HEK293T (cell line): ENCODE data around the gene VIPR2.

Experiments used
- CTCF ChIA-PET: fragments of 350-600 bp; formaldehyde crosslinking; extraction: SDS; loops from one replicate; lab custom pipeline; 2021; ENCODE audit warnings: antibody characterized with exemption, inconsistent platforms; lab: Yijun Ruan, JAX
- POLR2A ChIA-PET: fragments of 350-600 bp; formaldehyde crosslinking; extraction: SDS; loops from one replicate; lab custom pipeline; 2020; ENCODE audit warnings: antibody characterized with exemption, inconsistent platforms; lab: Yijun Ruan, JAX
- DNase-seq: peaks from one replicate; pipeline ENCODE4 v3.0.0; 2012; ENCODE audit warnings: mixed read lengths; ENCODE audit errors: extremely low spot score
- ARNT ChIP-seq: fragments of 450-650 bp; IDR thresholded peaks from 2 replicates; pipeline ENCODE4 v1.6.1; 2017; ENCODE audit warnings: mild to moderate bottlenecking
- BHLHE40 ChIP-seq: fragments of 450-650 bp; IDR thresholded peaks from 2 replicates; pipeline ENCODE4 v1.6.1; 2016; ENCODE audit warnings: mild to moderate bottlenecking, moderate library complexity, borderline replicate concordance
- CTBP1 ChIP-seq: fragments of 450-650 bp; IDR thresholded peaks from 2 replicates; pipeline ENCODE4 v1.6.1; 2016; ENCODE audit warnings: borderline replicate concordance
- ELF4 ChIP-seq: fragments of 450-650 bp; IDR thresholded peaks from 2 replicates; pipeline ENCODE4 v1.6.1; 2017; ENCODE audit warnings: antibody characterized with exemption
- FOXA1 ChIP-seq: fragments of 450-650 bp; IDR thresholded peaks from 2 replicates; pipeline ENCODE4 v1.6.1; 2016; ENCODE audit warnings: mild to moderate bottlenecking
- FOXK2 ChIP-seq: fragments of 450-650 bp; IDR thresholded peaks from 2 replicates; pipeline ENCODE4 v1.6.1; 2016; ENCODE audit warnings: mild to moderate bottlenecking
- FOXM1 ChIP-seq: fragments of 450-650 bp; IDR thresholded peaks from 2 replicates; pipeline ENCODE4 v1.6.1; 2017; ENCODE audit warnings: mild to moderate bottlenecking, borderline replicate concordance
- HDGF ChIP-seq: fragments of 450-650 bp; IDR thresholded peaks from 2 replicates; pipeline ENCODE4 v1.6.1; 2017; ENCODE audit warnings: antibody characterized with exemption, borderline replicate concordance
- L3MBTL2 ChIP-seq: fragments of 450-650 bp; conservative IDR thresholded peaks from 2 replicates; pipeline ENCODE4 v1.6.1; 2016; ENCODE audit warnings: mild to moderate bottlenecking
- LEF1 ChIP-seq: fragments of 450-650 bp; IDR thresholded peaks from 2 replicates; pipeline ENCODE4 v1.6.1; 2017; ENCODE audit warnings: mild to moderate bottlenecking, borderline replicate concordance
- NFRKB ChIP-seq: fragments of 450-650 bp; IDR thresholded peaks from 2 replicates; pipeline ENCODE4 v1.6.1; 2016; ENCODE audit warnings: mild to moderate bottlenecking, moderate library complexity
- SP1 ChIP-seq: fragments of 450-650 bp; IDR thresholded peaks from 2 replicates; pipeline ENCODE4 v1.6.1; 2017
- SUZ12 ChIP-seq: fragments of 450-650 bp; IDR thresholded peaks from 2 replicates; pipeline ENCODE4 v1.6.1; 2016; ENCODE audit warnings: mild to moderate bottlenecking
- TARDBP ChIP-seq: fragments of 450-650 bp; IDR thresholded peaks from 2 replicates; pipeline ENCODE4 v1.6.1; 2016
- ZNF384 ChIP-seq: fragments of 450-650 bp; IDR thresholded peaks from 2 replicates; pipeline ENCODE4 v1.6.1; 2016
- TF ChIP-seq, protein P1 (sequence below): fragments of 450-650 bp; IDR thresholded peaks from 2 replicates; pipeline ENCODE4 v1.6.1; 2016

The VIPR2 gene

DNA sequence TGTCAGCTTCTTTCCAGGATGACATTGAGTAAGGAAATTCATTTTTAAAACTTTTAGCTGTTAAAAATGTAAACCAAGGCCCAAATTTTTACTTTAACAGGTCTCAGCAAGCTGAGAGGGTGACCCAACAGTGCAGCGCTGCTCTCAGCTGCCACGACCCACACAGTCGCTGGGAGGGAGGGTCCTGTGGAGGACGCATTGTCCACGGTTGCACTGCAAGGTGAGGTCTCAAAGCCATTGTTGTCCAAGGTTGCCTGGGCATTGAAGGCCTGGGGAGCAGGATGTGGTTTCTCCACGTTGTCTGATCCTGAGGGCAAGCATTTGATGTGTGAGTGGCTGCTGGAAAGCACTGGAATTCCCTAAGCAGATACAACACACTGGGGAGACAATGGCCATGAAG, 15.1 kb upstream of the VIPR2 start:
- ChIA-PET CTCF (no interaction called here), POLR2A (no interaction called here)
- no peak for DNase-seq
- TF ChIP-seq ZNF384 (no peak), FOXM1 (no peak), ARNT (no peak), FOXA1 (no peak), SUZ12 (no peak)

DNA sequence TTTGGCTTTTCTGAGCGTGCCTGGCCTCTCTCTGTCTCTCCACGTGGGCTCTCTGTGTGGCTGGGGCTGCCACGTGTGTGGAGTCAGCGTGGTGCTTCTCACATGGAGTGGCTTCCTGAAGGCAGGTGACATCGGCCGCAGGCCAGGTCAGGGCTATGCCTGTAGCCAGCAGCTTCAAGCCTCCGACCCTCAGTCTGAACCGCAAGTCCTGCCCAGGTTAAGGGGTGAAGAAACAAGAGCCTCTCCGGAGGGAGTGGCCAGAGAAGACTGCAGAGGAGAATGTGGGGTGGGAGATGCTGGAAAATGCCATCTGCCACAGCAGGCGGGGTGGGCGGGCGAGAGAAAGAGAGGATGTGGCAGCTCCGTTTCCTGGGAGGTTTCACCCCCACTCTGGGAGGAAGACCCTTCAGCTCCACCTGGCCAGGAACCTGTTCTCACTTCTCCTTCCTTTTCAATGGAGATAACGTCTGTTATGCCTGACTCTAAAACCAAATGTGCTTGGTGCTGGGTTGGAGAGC, 14.3 kb upstream of the VIPR2 start:
- CTCF ChIA-PET: no interaction called here
- DNase-seq: peak; percentile 5
- no peak for TF ChIP-seq ELF4
- TF ChIP-seq, protein P1, sequence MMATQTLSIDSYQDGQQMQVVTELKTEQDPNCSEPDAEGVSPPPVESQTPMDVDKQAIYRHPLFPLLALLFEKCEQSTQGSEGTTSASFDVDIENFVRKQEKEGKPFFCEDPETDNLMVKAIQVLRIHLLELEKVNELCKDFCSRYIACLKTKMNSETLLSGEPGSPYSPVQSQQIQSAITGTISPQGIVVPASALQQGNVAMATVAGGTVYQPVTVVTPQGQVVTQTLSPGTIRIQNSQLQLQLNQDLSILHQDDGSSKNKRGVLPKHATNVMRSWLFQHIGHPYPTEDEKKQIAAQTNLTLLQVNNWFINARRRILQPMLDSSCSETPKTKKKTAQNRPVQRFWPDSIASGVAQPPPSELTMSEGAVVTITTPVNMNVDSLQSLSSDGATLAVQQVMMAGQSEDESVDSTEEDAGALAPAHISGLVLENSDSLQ: no peak
- TF ChIP-seq SUZ12: no peak
- no peak for TF ChIP-seq ARNT
- TF ChIP-seq FOXK2: no peak
- TF ChIP-seq ZNF384: no peak
- TF ChIP-seq SP1: no peak
- TF ChIP-seq NFRKB: no peak
- TF ChIP-seq L3MBTL2: no peak
- no peak for TF ChIP-seq BHLHE40
- TF ChIP-seq LEF1: no peak
- no peak for TF ChIP-seq HDGF
- TF ChIP-seq FOXM1: no peak
- TF ChIP-seq CTBP1: no peak
- no peak for TF ChIP-seq FOXA1
- POLR2A ChIA-PET: no interaction called here

DNA sequence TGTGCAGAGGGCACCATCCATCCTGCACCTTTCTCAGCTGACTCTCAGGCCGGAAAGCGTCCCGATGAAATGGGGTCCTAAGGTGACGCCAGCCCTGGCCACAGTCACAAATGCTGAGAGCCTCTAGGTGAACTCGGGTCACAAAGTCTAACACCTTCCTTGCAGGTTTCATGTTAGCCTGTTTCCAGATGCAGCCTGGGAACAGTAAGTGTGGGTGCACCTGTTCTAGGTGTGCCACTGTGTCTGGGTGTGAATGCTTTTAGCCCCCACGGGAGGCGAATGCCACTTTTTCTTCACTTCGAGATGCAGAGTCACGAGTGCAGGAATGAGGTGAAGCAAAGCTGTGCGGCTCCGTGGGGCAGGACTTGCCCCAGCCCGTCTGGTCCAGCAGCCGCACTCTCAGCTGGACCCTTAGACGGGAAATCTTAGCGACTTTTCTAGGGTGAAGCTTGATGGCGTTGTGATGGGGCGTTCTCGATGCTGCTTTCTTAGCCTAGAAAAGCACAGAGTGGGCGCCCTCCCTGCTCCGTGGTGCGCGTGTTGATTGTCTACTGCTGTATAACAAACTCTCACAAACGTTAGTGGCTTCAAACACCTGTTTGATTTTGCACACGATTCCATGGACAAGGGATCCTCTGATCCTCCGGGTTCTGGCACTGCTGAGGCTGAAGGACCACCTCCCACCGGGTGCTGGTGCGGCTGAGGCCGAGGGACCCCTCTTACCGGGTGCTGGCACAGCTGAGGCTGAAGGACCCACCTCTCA, 13.6 kb upstream of the VIPR2 start:
- CTCF ChIA-PET: no interaction called here
- no peak for TF ChIP-seq ARNT
- TF ChIP-seq HDGF: no peak
- TF ChIP-seq, protein P1: no peak
- no peak for TF ChIP-seq TARDBP
- TF ChIP-seq BHLHE40: no peak
- peak; percentile 5 for DNase-seq
- POLR2A ChIA-PET: no interaction called here

DNA sequence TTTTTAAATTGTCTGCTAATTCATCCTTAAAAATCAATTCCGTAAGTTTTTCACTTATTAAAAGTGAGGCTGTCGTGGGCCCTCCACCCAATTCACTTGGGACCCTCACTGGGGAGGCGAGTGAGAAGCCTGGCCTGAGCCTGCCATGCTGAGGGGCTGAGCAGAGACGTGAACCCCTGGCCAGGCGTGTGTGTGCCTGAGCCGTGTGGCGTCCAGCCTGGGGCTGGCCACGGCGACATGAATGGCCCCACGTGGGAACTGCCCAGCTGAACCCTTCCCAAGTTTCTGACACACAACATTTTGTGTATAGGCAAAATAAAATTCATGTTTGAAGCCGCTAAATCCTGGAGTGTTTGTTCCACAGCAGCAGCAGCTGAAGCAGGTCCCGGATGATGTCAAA, 13.0 kb upstream of the VIPR2 start:
- ChIA-PET CTCF (no interaction called here), POLR2A (no interaction called here)
- peak; percentile 4 for DNase-seq
- no peak for TF ChIP-seq TARDBP
- TF ChIP-seq LEF1: no peak
- no peak for TF ChIP-seq ARNT
- TF ChIP-seq FOXK2: no peak
- TF ChIP-seq NFRKB: no peak
- no peak for TF ChIP-seq FOXA1
- TF ChIP-seq ELF4: no peak

DNA sequence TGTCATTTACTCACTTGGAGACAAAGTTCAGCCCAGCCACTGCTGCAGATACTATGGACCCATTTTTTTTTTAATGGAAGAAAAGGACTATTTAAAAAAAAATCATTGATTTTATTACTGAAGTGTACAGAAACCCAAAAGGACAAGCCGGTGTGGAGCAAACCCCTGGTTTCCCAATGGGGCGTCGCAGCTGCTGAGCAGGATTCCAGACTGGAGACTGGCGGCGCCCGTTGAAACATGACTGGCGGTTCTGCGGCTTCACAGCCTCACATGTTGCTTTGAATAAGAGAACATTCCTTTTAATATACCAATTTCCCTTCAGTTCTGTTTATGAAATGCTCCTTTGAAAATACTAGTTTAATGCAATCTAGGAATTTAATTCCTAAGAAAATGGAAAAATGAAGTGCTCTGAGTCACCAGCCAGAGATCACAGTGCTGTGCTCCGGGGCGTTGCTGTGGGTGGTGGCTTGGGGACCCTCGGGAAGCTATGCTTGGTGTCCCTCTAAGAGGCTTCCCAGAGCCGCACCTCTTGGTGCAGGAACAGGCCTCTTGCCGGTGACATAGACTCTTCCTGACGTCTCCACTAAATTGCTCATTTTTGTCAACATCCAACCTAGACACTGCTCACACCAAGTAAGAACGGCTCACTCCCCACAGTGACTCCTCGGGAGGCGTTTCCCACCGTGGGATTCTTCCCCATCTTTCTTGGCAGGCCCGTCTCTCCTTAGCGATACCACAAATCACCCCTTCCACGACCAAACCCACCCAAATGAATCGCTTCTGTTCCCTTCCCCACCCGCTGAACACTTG, 12.0 kb upstream of the VIPR2 start:
- ChIA-PET CTCF (interaction anchor here (0.6 kb wide), 1 partner anchor 58 kb away, joined by 4 read pairs; no protein-coding TSS in a partner anchor), POLR2A (no interaction called here)
- DNase-seq: peak; percentile 6
- TF ChIP-seq ARNT (no peak), SUZ12 (no peak), BHLHE40 (no peak), TARDBP (no peak), LEF1 (no peak), SP1 (no peak)
- TF ChIP-seq, protein P1: no peak

DNA sequence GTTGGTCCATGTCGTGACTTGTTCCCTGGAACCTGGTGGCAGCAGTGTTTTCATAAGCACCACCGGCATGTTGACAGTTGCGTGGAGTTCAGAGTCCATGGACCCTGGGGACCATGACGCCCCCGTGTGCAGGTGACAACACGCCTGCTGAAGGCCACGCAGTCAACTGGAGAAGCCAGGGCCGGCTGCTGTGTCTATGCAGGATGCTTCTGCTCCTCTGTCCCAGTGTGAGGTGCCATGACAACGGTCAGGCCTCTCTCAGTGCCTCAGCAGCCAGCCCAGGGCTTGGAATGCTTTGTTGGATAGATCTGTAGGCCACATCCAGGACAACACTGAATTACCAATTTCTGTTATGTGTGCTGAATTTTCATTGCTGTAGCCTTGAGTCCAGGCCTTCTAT, 10.7 kb upstream of the VIPR2 start:
- ChIA-PET CTCF (no interaction called here), POLR2A (no interaction called here)
- no peak for DNase-seq
- no peak for TF ChIP-seq L3MBTL2
- no peak for TF ChIP-seq TARDBP
- TF ChIP-seq, protein P1: no peak
- TF ChIP-seq ZNF384: no peak
- TF ChIP-seq FOXM1: no peak
- no peak for TF ChIP-seq ELF4
- no peak for TF ChIP-seq SP1
- no peak for TF ChIP-seq NFRKB
- no peak for TF ChIP-seq FOXK2
- TF ChIP-seq CTBP1: no peak
- no peak for TF ChIP-seq ARNT
- TF ChIP-seq LEF1: no peak
- TF ChIP-seq HDGF: no peak
- no peak for TF ChIP-seq BHLHE40
- TF ChIP-seq FOXA1: no peak
- TF ChIP-seq SUZ12: no peak
